MM.1S (cell line): Measurements from ENCODE around the gene CBX5.

Experiments used
- DNase-seq: peaks from one replicate; pipeline ENCODE4 v3.0.0-alpha.2; 2015
- H2AFZ ChIP-seq: fragments of 300-600 bp; sonication (generic); 2 replicates; pipeline ENCODE4 v1.6.0; 2016; ENCODE audit warnings: antibody characterized with exemption, low read length
- H3F3A ChIP-seq: fragments of 300-600 bp; sonication (generic); 2 replicates; pipeline ENCODE4 v1.6.1; 2016; ENCODE audit warnings: mild to moderate bottlenecking, antibody characterized with exemption, low read length, moderate library complexity, mixed read lengths; ENCODE audit not compliant: insufficient read depth
- H3K27ac ChIP-seq: fragments of 300-600 bp; sonication (generic); 2 replicates; pipeline ENCODE4 v1.5.1; 2016; ENCODE audit warnings: mild to moderate bottlenecking, low read length
- H3K27me3 ChIP-seq: fragments of 300-600 bp; sonication (generic); replicated peaks from 2 replicates; pipeline ENCODE4 v1.6.0; 2016; ENCODE audit warnings: low read length; ENCODE audit not compliant: insufficient read depth
- H3K36me3 ChIP-seq: fragments of 300-600 bp; sonication (generic); replicated peaks from 2 replicates; pipeline ENCODE4 v1.6.1; 2016; ENCODE audit warnings: mild to moderate bottlenecking, low read length, mixed read lengths; ENCODE audit not compliant: insufficient read depth
- H3K4me1 ChIP-seq: fragments of 300-600 bp; sonication (generic); 2 replicates; pipeline ENCODE4 v1.6.1; 2016; ENCODE audit warnings: low read length, mixed read lengths
- H3K4me2 ChIP-seq: fragments of 300-600 bp; sonication (generic); 2 replicates; pipeline ENCODE4 v1.6.0; 2016; ENCODE audit warnings: low read depth, low read length
- H3K4me3 ChIP-seq: fragments of 300-600 bp; sonication (generic); 2 replicates; pipeline ENCODE4 v1.5.1; 2016; ENCODE audit warnings: low read length, mixed read lengths
- H3K79me2 ChIP-seq: fragments of 300-600 bp; sonication (generic); 2 replicates; pipeline ENCODE4 v1.6.1; 2016; ENCODE audit warnings: mixed run types, low read length, mixed read lengths
- H3K9ac ChIP-seq: fragments of 300-600 bp; sonication (generic); 2 replicates; pipeline ENCODE4 v1.6.1; 2016; ENCODE audit warnings: low read length, mixed read lengths
- H3K9me2 ChIP-seq: fragments of 300-600 bp; sonication (generic); replicated peaks from 2 replicates; pipeline ENCODE4 v1.6.1; 2016; ENCODE audit warnings: mild to moderate bottlenecking, low read length, mixed read lengths; ENCODE audit not compliant: insufficient read depth
- H3K9me3 ChIP-seq: fragments of 300-600 bp; sonication (generic); replicated peaks from 2 replicates; pipeline ENCODE4 v1.6.1; 2016; ENCODE audit warnings: mild to moderate bottlenecking, low read length, mixed read lengths; ENCODE audit not compliant: insufficient read depth
- H4K20me1 ChIP-seq: fragments of 300-600 bp; sonication (generic); 2 replicates; pipeline ENCODE4 v1.6.1; 2016; ENCODE audit warnings: mild to moderate bottlenecking, low read length, moderate library complexity, mixed read lengths; ENCODE audit not compliant: insufficient read depth
- CTCF ChIP-seq: fragments of 300-600 bp; sonication (generic); IDR thresholded peaks from 2 replicates; pipeline ENCODE4 v1.5.1; 2016; ENCODE audit warnings: antibody characterized with exemption, low read length, mixed read lengths
- EZH2 ChIP-seq: fragments of 300-600 bp; sonication (generic); optimal IDR thresholded peaks from 2 replicates; pipeline ENCODE3; 2017; ENCODE audit warnings: low read depth, mild to moderate bottlenecking, antibody characterized with exemption, low read length, mixed read lengths
- EZH2phosphoT487 ChIP-seq: fragments of 300-600 bp; sonication (generic); IDR thresholded peaks from 2 replicates; pipeline ENCODE4 v1.6.1; 2018; ENCODE audit warnings: antibody characterized with exemption, low read length

The CBX5 gene

DNA sequence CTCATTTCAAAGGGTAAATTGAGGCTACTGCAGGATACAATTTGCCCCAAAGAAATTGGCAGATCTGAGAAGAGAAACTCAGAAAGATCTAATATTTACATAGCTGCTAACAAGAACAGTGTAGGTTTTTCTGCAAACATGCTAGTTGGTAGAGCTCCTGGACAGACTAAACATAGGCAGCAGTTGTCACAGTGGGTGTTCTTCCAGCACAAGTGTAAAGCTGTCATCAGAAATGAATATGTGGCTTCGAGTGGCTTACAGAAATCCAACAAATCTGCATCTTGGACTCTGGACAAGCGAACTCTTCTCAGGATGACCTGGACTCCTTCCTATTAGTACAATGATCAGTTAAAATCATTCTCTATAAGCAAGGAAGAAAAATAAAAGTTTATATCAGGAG, 5.9 kb downstream of the CBX5 start:
- Histone ChIP-seq H3K4me2 (no peak overlapping the region), H3K4me3 (no peak overlapping the region), H3K4me1 (peaks cover 18% of the 10 kb centered on the region), H3K79me2 (peaks cover 69% of the 10 kb centered on the region), H3K9me2 (no peaks in the 10 kb centered on the region), H3F3A (peaks cover 3% of the 10 kb centered on the region; the same call in 1 of the 2 replicates), H3K27me3 (no peaks in the 10 kb centered on the region), H3K36me3 (no peaks in the 10 kb centered on the region; the same call in 1 of the 2 replicates), H2AFZ (no peak overlapping the region), H3K9ac (no peak overlapping the region), H3K27ac (no peak overlapping the region), H3K9me3 (no peaks in the 10 kb centered on the region), H4K20me1 (no peaks in the 10 kb centered on the region)
- no peak for TF ChIP-seq CTCF
- no peak for TF ChIP-seq EZH2
- TF ChIP-seq EZH2phosphoT487 = no peak
- no peak for DNase-seq

DNA sequence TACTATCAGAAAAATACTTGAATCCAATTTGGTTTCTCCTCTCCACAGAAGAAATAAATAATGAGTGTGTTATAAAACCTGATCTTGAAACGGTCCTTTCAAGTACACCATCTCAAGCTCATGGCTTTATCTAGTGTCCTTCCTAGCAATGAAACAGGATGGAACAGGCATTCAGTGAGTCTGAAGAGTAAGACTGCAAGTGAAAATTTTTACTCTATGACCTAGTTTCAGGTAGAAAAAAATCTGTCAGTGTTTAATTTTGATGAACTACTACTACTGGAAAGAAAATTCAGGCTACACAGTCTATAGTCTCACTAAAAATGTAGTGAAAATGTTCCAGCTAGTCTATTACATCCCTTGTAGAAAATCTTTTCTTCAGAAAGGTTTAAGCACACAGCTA, 7.7 kb downstream of the CBX5 start:
- TF ChIP-seq CTCF (no peak), EZH2phosphoT487 (no peak), EZH2 (no peak)
- Histone ChIP-seq H3F3A (0 out of 2 replicates have a peak, but pooled peaks cover 3% of the 10 kb centered on the region), H2AFZ (no peak overlapping the region), H3K4me2 (no peak overlapping the region), H3K36me3 (no peaks in the 10 kb centered on the region), H3K4me3 (no peak overlapping the region), H3K9me3 (no peaks in the 10 kb centered on the region), H3K9me2 (no peaks in the 10 kb centered on the region), H3K9ac (no peak overlapping the region), H3K79me2 (peaks cover 51% of the 10 kb centered on the region), H4K20me1 (no peaks in the 10 kb centered on the region), H3K27ac (no peak overlapping the region), H3K27me3 (no peaks in the 10 kb centered on the region), H3K4me1 (peaks cover 7% of the 10 kb centered on the region; the same call in 1 of the 2 replicates)
- DNase-seq = no peak

DNA sequence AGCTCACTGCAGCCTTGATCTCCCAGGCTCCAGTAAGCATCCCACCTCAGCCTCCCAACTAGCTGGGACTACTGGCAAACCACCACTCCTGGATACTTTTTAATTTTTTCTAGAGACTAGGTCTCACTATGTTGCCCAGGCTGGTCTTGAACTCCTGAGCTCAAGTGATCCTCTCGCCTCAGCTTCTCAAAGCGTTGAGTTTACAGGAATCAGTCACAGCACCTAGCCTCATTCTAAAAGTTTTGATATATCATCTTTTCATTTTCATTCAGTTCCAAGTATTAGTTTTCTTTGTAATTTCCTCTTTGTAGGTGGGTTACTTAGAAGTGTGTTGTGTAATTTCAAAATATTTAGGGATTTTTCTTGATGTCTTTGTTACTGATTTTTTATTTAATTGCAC, 9.6 kb downstream of the CBX5 start:
- Histone ChIP-seq H3K4me2 (no peak overlapping the region), H3K9ac (no peak overlapping the region), H3K36me3 (no peaks in the 10 kb centered on the region), H3K4me1 (no peaks in the 10 kb centered on the region), H2AFZ (no peak overlapping the region), H3F3A (no peaks in the 10 kb centered on the region), H3K4me3 (no peak overlapping the region), H3K79me2 (peaks cover 40% of the 10 kb centered on the region), H3K27ac (no peak overlapping the region), H3K9me3 (no peaks in the 10 kb centered on the region), H4K20me1 (no peaks in the 10 kb centered on the region), H3K27me3 (no peaks in the 10 kb centered on the region), H3K9me2 (no peaks in the 10 kb centered on the region)
- no peak for DNase-seq
- no peak for TF ChIP-seq EZH2
- no peak for TF ChIP-seq CTCF
- TF ChIP-seq EZH2phosphoT487 = no peak
